Thyroid gland (tissue), 4 donors: Measurements from ENCODE around the gene ST7L. TPM values are rescaled to one million over a fixed set of nuclear protein-coding genes. Genes with fewer than 3 reads are reported as not detected.

Experiments used
- DNase-seq, 2 donors: peaks; one replicate each; pipeline ENCODE4 v3.0.0-alpha.2; 2019
- H3K27ac ChIP-seq, 3 donors: fragments of 200-600 bp; sonication (generic); 1 replicate in 2 of 3; 2 replicates in 1 of 3; pipeline ENCODE4 v1.5.1; 2016 to 2019; ENCODE audit warnings: mild to moderate bottlenecking in 1 of 3, moderate library complexity in 1 of 3
- H3K27me3 ChIP-seq: fragments of 200-600 bp; sonication (generic); one replicate; pipeline ENCODE4 v1.5.1; 2019
- H3K36me3 ChIP-seq, 2 donors: fragments of 200-600 bp; sonication (generic); one replicate each; pipeline ENCODE4 v1.5.1; 2016 to 2019
- H3K4me1 ChIP-seq, 2 donors: fragments of 200-600 bp; sonication (generic); one replicate each; pipeline ENCODE4 v1.5.1; 2017 to 2019
- H3K4me3 ChIP-seq, 3 donors: fragments of 200-600 bp; sonication (generic); replicated peaks in 1 of 3; 1 replicate in 2 of 3; 2 replicates in 1 of 3; pipeline ENCODE4 v1.5.1; 2016; ENCODE audit warnings: mild to moderate bottlenecking in 1 of 3
- H3K9me3 ChIP-seq: fragments of 200-600 bp; sonication (generic); one replicate; pipeline ENCODE4 v1.5.1; 2017
- CTCF ChIP-seq, 6 experiments: fragments of 200-600 bp in 3 of 6; fragments of 450-650 bp in 3 of 6; sonication (generic) in 3 of 6; IDR thresholded peaks; one replicate each; pipeline ENCODE4 v1.5.1; 2016 to 2019; ENCODE audit warnings: antibody characterized with exemption in 6 of 6, mild to moderate bottlenecking in 2 of 6, inconsistent platforms in 1 of 6, moderate library complexity in 1 of 6
- POLR2A ChIP-seq, 2 donors: fragments of 450-650 bp; IDR thresholded peaks; one replicate each; pipeline ENCODE4 v1.6.1; 2017; ENCODE audit warnings: antibody characterized with exemption in 2 of 2, mild to moderate bottlenecking in 2 of 2, moderate library complexity in 1 of 2
- WGBS, 2 donors: methylation state at CpG; one replicate each; pipeline ENCODE4 v1.1.5; 2017; 5-methylcytosine and 5-hydroxymethylcytosine counted together
- intact Hi-C: fragments of 100-400 bp; cut with DNase I; formaldehyde crosslinking; loops from one replicate; pipeline ENCODE4 v1.15.1; 2023
- total RNA-seq, 4 donors: library from RNA; depleted of rRNA; stranded (reverse); fragments of >200 nt; gene quantifications; one replicate each; pipeline ENCODE4 v1.2.3, GENCODE V29; 2016

Gene ST7L
- total RNA-seq, 4 donors from 2014 or later = 27.3 to 46.4 (median 44.9) TPM

GRCh38 chr1:112530832-112531231 lies 88.1 kb downstream of the ST7L start:
- Histone ChIP-seq H3K27ac (no peak overlapping the region), H3K36me3 (peaks cover 6 to 7% of the 10 kb centered on the region in 2 donors), H3K4me3 (no peak overlapping the region), H3K9me3 (no peaks in the 10 kb centered on the region), H3K27me3 (no peaks in the 10 kb centered on the region), H3K4me1 (no peaks in the 10 kb centered on the region)
- TF ChIP-seq CTCF (IDR thresholded peaks at IDR 0.05) (no peak), POLR2A (IDR thresholded peaks at IDR 0.05) (no peak)
- DNase-seq = no peak
- intact Hi-C loops = no loop called here

GRCh38 chr1:112529301-112529700 lies 89.6 kb downstream of the ST7L start:
- no peaks in the 10 kb centered on the region for H3K4me1 ChIP-seq
- no peak for DNase-seq
- TF ChIP-seq POLR2A (IDR thresholded peaks at IDR 0.05) (no peak), CTCF (IDR thresholded peaks at IDR 0.05) (no peak)
- no peaks in the 10 kb centered on the region for H3K9me3 ChIP-seq
- no peak overlapping the region for H3K27ac ChIP-seq
- peaks cover 6 to 13% of the 10 kb centered on the region in 2 donors for H3K36me3 ChIP-seq
- H3K4me3 ChIP-seq = no peak overlapping the region
- H3K27me3 ChIP-seq = no peaks in the 10 kb centered on the region
- intact Hi-C loops = no loop called here

- intact Hi-C loops = no loop called here
- no peaks in the 10 kb centered on the region for H3K4me1 ChIP-seq
- no peaks in the 10 kb centered on the region for H3K27me3 ChIP-seq
- H3K4me3 ChIP-seq = no peak overlapping the region
- TF ChIP-seq POLR2A (IDR thresholded peaks at IDR 0.05) (no peak), CTCF (IDR thresholded peaks at IDR 0.05) (no peak)
- H3K9me3 ChIP-seq = no peaks in the 10 kb centered on the region
- H3K27ac ChIP-seq = no peak overlapping the region
- peaks cover 6 to 13% of the 10 kb centered on the region in 2 donors for H3K36me3 ChIP-seq
- DNase-seq = no peak
These were observed 90.9 kb downstream of the ST7L start for GRCh38 chr1:112528076-112528475.

GRCh38 chr1:112527266-112528010 lies 91.5 kb downstream of the ST7L start:
- Histone ChIP-seq H3K4me3 (no peak overlapping the region), H3K27me3 (no peaks in the 10 kb centered on the region), H3K36me3 (peaks cover 6 to 13% of the 10 kb centered on the region in 2 donors), H3K9me3 (no peaks in the 10 kb centered on the region), H3K4me1 (no peaks in the 10 kb centered on the region), H3K27ac (no peak overlapping the region)
- intact Hi-C loops = no loop called here
- TF ChIP-seq CTCF (IDR thresholded peaks at IDR 0.05) = no peak
- TF ChIP-seq POLR2A (IDR thresholded peaks at IDR 0.05) = no peak
- WGBS, 2 donors = 60 to 67% methylated on average over 4 of the region's 4 CpGs
- no peak for DNase-seq

GRCh38 chr1:112524986-112525385 lies 94.0 kb downstream of the ST7L start:
- H3K9me3 ChIP-seq = no peaks in the 10 kb centered on the region
- no peak for DNase-seq
- H3K4me3 ChIP-seq = no peak overlapping the region
- H3K27ac ChIP-seq = no peak overlapping the region
- WGBS, 2 donors = 95 to 100% methylated on average over 1 of the region's 1 CpG
- no peaks in the 10 kb centered on the region for H3K4me1 ChIP-seq
- H3K27me3 ChIP-seq = no peaks in the 10 kb centered on the region
- intact Hi-C loops = no loop called here
- peaks cover 6 to 8% of the 10 kb centered on the region in 2 donors for H3K36me3 ChIP-seq
- TF ChIP-seq CTCF (IDR thresholded peaks at IDR 0.05) (no peak), POLR2A (IDR thresholded peaks at IDR 0.05) (no peak)
